ENCODE data around the gene SCN1A.

Gene SCN1A

DNA sequence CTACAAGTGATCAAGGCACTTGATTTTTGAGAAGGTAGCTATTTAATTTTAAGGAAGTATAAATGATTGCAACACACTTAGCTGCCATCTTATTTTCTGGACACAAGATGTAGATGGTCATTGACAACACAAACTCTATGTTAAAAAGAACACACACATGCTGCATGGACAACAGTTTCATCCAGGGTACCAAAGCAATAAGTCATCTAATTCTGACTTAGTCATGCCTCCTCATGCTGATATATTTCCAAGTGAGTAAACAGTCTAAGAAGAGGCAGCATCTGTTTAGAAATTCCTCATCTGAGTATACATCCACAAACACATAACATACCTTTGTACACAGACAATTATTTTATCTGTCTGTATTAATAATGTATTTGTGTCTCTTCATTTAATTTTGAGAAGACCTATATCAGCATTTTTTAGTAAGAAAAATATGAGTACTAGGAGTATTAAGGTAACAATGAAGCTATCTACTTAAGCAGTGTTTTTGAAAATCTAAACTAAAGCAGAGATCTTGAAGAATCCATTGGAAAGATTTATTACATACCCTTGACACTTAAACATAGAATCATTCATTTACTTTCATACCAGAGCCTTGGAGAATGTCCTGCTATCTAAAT, 84.9 kb downstream of the SCN1A start:
- no peak overlapping the region for H3K27ac ChIP-seq

GRCh38 chr2:166042356-166042755, 85.5 kb downstream of the SCN1A start:
- Histone ChIP-seq H3K36me3 (no peaks in the 10 kb centered on the region), H3K4me3 (ENCODE audit: low read depth in 1 of 2, low read length in 1 of 2) (no peak overlapping the region), H3K4me1 (ENCODE audit: control insufficient read depth in 1 of 2, insufficient read depth in 1 of 2, low read depth in 1 of 2, low read length in 1 of 2) (no peaks in the 10 kb centered on the region), H3K27me3 (no peaks in the 10 kb centered on the region), H3K27ac (no peak overlapping the region), H3K9me3 (no peaks in the 10 kb centered on the region)
- TF ChIP-seq CTCF (IDR thresholded peaks at IDR 0.05): no peak

More for the DNA sequence above, 84.9 kb downstream of the SCN1A start:
- H3K9me3 ChIP-seq: no peaks in the 10 kb centered on the region
- H3K4me1 ChIP-seq (ENCODE audit: control insufficient read depth in 1 of 2, insufficient read depth in 1 of 2, low read depth in 1 of 2, low read length in 1 of 2): no peaks in the 10 kb centered on the region
- H3K36me3 ChIP-seq: no peaks in the 10 kb centered on the region
- TF ChIP-seq CTCF (IDR thresholded peaks at IDR 0.05): no peak
- H3K4me3 ChIP-seq (ENCODE audit: low read depth in 1 of 2, low read length in 1 of 2): no peak overlapping the region
- no peaks in the 10 kb centered on the region for H3K27me3 ChIP-seq

GRCh38 chr2:166041613-166042012, 86.2 kb downstream of the SCN1A start:
- no peak overlapping the region for H3K4me3 ChIP-seq (ENCODE audit: low read depth in 1 of 2, low read length in 1 of 2)
- no peaks in the 10 kb centered on the region for H3K9me3 ChIP-seq
- TF ChIP-seq CTCF (IDR thresholded peaks at IDR 0.05): no peak
- H3K36me3 ChIP-seq: no peaks in the 10 kb centered on the region
- H3K27ac ChIP-seq: no peak overlapping the region
- no peaks in the 10 kb centered on the region for H3K4me1 ChIP-seq (ENCODE audit: control insufficient read depth in 1 of 2, insufficient read depth in 1 of 2, low read depth in 1 of 2, low read length in 1 of 2)
- no peaks in the 10 kb centered on the region for H3K27me3 ChIP-seq

- H3K9me3 ChIP-seq: no peaks in the 10 kb centered on the region
- H3K4me1 ChIP-seq (ENCODE audit: control insufficient read depth in 1 of 2, insufficient read depth in 1 of 2, low read depth in 1 of 2, low read length in 1 of 2): no peaks in the 10 kb centered on the region
- TF ChIP-seq CTCF (IDR thresholded peaks at IDR 0.05): no peak
- no peak overlapping the region for H3K27ac ChIP-seq
- H3K4me3 ChIP-seq (ENCODE audit: low read depth in 1 of 2, low read length in 1 of 2): no peak overlapping the region
- no peaks in the 10 kb centered on the region for H3K27me3 ChIP-seq
- no peaks in the 10 kb centered on the region for H3K36me3 ChIP-seq
Measured at GRCh38 chr2:166032361-166032760, 95.5 kb downstream of the SCN1A start.

DNA sequence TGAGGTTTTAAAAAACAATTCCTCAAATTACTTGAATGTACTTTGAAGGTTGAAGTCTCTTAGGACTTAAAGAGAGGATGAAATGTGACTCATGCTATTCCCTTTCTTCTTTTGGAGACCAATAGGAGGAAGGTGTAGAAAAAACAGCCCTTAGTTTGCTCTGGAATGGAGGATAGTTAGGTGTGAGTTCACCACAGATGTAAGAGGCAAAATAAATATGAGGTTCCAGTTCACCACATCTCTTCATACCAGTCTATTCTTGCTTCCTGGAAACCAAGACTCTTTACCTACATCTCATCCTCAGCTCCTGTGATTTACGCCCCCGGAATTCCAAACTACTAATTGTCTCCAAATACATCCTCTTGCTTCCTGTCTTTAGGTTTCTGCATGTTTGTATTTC, 96.8 kb downstream of the SCN1A start:
- H3K27ac ChIP-seq: no peak overlapping the region
- H3K36me3 ChIP-seq: no peaks in the 10 kb centered on the region
- no peak for TF ChIP-seq CTCF (IDR thresholded peaks at IDR 0.05)
- H3K27me3 ChIP-seq: no peaks in the 10 kb centered on the region
- H3K9me3 ChIP-seq: no peaks in the 10 kb centered on the region
- H3K4me3 ChIP-seq (ENCODE audit: low read depth in 1 of 2, low read length in 1 of 2): no peak overlapping the region
- H3K4me1 ChIP-seq (ENCODE audit: control insufficient read depth in 1 of 2, insufficient read depth in 1 of 2, low read depth in 1 of 2, low read length in 1 of 2): no peaks in the 10 kb centered on the region

GRCh38 chr2:166025313-166025712, 102.5 kb downstream of the SCN1A start:
- no peaks in the 10 kb centered on the region for H3K4me1 ChIP-seq (ENCODE audit: control insufficient read depth in 1 of 2, insufficient read depth in 1 of 2, low read depth in 1 of 2, low read length in 1 of 2)
- no peak overlapping the region for H3K27ac ChIP-seq
- H3K9me3 ChIP-seq: no peaks in the 10 kb centered on the region
- no peaks in the 10 kb centered on the region for H3K27me3 ChIP-seq
- H3K4me3 ChIP-seq (ENCODE audit: low read depth in 1 of 2, low read length in 1 of 2): no peak overlapping the region
- no peaks in the 10 kb centered on the region for H3K36me3 ChIP-seq
- no peak for TF ChIP-seq CTCF (IDR thresholded peaks at IDR 0.05)
